ENCODE data around the gene SLC24A4.

The SLC24A4 gene

GRCh38 chr14:92356677-92357076 is 33.7 kb downstream of the SLC24A4 start:
- DNase-seq = no peak
- Histone ChIP-seq H3K27ac (no peak overlapping the region), H3K4me3 (ENCODE audit: low read depth, low read length) (no peak overlapping the region), H3K27me3 (replicated peaks) (no peaks in the 10 kb centered on the region), H3K36me3 (replicated peaks) (no peaks in the 10 kb centered on the region)
- in situ Hi-C loops (cut with HindIII; ENCODE audit: low pct_ligation_motif_present, low sequenced_read_pairs) = no loop called here
- TF ChIP-seq, protein P1, sequence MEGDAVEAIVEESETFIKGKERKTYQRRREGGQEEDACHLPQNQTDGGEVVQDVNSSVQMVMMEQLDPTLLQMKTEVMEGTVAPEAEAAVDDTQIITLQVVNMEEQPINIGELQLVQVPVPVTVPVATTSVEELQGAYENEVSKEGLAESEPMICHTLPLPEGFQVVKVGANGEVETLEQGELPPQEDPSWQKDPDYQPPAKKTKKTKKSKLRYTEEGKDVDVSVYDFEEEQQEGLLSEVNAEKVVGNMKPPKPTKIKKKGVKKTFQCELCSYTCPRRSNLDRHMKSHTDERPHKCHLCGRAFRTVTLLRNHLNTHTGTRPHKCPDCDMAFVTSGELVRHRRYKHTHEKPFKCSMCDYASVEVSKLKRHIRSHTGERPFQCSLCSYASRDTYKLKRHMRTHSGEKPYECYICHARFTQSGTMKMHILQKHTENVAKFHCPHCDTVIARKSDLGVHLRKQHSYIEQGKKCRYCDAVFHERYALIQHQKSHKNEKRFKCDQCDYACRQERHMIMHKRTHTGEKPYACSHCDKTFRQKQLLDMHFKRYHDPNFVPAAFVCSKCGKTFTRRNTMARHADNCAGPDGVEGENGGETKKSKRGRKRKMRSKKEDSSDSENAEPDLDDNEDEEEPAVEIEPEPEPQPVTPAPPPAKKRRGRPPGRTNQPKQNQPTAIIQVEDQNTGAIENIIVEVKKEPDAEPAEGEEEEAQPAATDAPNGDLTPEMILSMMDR (IDR thresholded peaks at IDR 0.05; ENCODE audit: low read depth, low read length, missing control alignments) = no peak

DNA sequence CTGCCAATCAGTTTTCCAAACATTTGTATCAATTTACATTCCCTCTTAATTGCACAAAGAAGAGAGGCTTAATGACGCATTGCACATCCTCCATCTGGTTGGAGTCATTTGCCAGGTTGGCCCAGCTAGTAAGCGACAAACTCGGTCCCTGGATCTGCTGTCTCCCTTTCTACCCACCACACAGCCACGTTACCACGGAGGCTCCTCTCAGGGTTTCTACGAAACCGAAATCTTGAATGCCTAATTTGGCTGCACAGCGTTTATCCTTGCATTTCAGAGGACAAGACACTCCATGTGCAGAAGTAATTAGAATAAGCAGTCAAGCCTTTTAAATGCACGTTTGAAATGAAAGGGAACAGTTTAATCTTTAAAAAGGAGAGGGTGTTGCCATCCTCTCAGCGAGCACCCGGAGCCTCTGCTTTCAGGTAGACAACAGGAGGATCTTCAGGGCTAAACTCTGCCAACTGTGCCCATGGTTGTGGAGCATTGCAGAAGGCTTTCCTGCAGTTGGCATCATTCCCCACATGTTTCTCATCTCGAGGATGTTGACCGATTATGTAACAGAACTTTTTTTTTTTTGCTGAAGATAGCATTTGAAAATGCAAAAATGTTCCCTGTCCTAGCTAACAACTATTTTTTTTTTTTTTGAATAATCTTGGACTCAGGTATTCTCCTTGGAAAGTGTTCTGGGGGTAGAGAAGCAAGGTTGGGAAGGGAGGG is 37.8 kb downstream of the SLC24A4 start:
- H3K27ac ChIP-seq = no peak overlapping the region
- no peak overlapping the region for H3K4me3 ChIP-seq (ENCODE audit: low read depth, low read length)
- in situ Hi-C loops (cut with HindIII; ENCODE audit: low pct_ligation_motif_present, low sequenced_read_pairs) = no loop called here
- TF ChIP-seq, protein P1 (IDR thresholded peaks at IDR 0.05; ENCODE audit: low read depth, low read length, missing control alignments) = no peak
- DNase-seq = no peak
- H3K36me3 ChIP-seq (replicated peaks) = no peaks in the 10 kb centered on the region
- H3K27me3 ChIP-seq (replicated peaks) = no peaks in the 10 kb centered on the region

GRCh38 chr14:92362781-92363235 is 39.8 kb downstream of the SLC24A4 start:
- TF ChIP-seq, protein P1 (IDR thresholded peaks at IDR 0.05; ENCODE audit: low read depth, low read length, missing control alignments) = no peak
- no peaks in the 10 kb centered on the region for H3K36me3 ChIP-seq (replicated peaks)
- in situ Hi-C loops (cut with HindIII; ENCODE audit: low pct_ligation_motif_present, low sequenced_read_pairs) = no loop called here
- H3K27me3 ChIP-seq (replicated peaks) = no peaks in the 10 kb centered on the region
- peak; percentile 20 for DNase-seq
- no peak overlapping the region for H3K27ac ChIP-seq
- H3K4me3 ChIP-seq (ENCODE audit: low read depth, low read length) = no peak overlapping the region

DNA sequence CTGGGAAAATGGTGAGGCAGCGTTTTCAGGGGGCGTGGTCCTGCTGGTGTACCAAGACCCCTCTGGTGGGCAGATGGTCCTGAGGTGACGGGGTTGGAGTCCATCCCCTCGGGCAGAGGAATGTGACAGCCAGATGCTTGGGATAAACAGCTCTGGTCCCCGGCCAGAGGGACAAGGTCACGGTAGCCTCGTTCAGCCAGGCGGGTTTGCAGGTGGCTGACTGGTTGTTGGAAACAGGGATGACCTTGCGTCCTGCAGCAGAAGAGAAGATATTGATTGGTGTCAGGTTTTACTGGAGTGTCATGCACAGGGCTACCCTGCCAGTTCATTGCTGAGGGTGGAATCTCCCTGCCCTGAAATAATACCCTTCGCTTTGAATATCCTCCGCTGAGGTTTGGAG is 43.3 kb downstream of the SLC24A4 start:
- in situ Hi-C loops (cut with HindIII; ENCODE audit: low pct_ligation_motif_present, low sequenced_read_pairs) = no loop called here
- TF ChIP-seq, protein P1 (IDR thresholded peaks at IDR 0.05; ENCODE audit: low read depth, low read length, missing control alignments) = no peak
- H3K27me3 ChIP-seq (replicated peaks) = no peaks in the 10 kb centered on the region
- DNase-seq = no peak
- no peak overlapping the region for H3K27ac ChIP-seq
- H3K36me3 ChIP-seq (replicated peaks) = no peaks in the 10 kb centered on the region
- H3K4me3 ChIP-seq (ENCODE audit: low read depth, low read length) = no peak overlapping the region

- Histone ChIP-seq H3K36me3 (replicated peaks) (no peaks in the 10 kb centered on the region), H3K27me3 (replicated peaks) (no peaks in the 10 kb centered on the region), H3K4me3 (ENCODE audit: low read depth, low read length) (no peak overlapping the region), H3K27ac (no peak overlapping the region)
- no peak for DNase-seq
- in situ Hi-C loops (cut with HindIII; ENCODE audit: low pct_ligation_motif_present, low sequenced_read_pairs) = no loop called here
- TF ChIP-seq, protein P1 (IDR thresholded peaks at IDR 0.05; ENCODE audit: low read depth, low read length, missing control alignments) = no peak
Measured at GRCh38 chr14:92368001-92368400, 45.0 kb downstream of the SLC24A4 start.

GRCh38 chr14:92369097-92369496 is 46.1 kb downstream of the SLC24A4 start:
- H3K27me3 ChIP-seq (replicated peaks) = no peaks in the 10 kb centered on the region
- no peak overlapping the region for H3K4me3 ChIP-seq (ENCODE audit: low read depth, low read length)
- in situ Hi-C loops (cut with HindIII; ENCODE audit: low pct_ligation_motif_present, low sequenced_read_pairs) = no loop called here
- H3K27ac ChIP-seq = no peak overlapping the region
- no peaks in the 10 kb centered on the region for H3K36me3 ChIP-seq (replicated peaks)
- no peak for DNase-seq
- TF ChIP-seq, protein P1 (IDR thresholded peaks at IDR 0.05; ENCODE audit: low read depth, low read length, missing control alignments) = no peak

Measured in brain microvascular endothelial cell (primary cell).